GM19467 (cell line): ENCODE measurements around the gene TMEM81.

ENCODE experiments used
- ATAC-seq: cut with Tn5 transposase; IDR thresholded peaks from one replicate; pipeline ENCODE4 v1.9.1; 2021; ENCODE audit warnings: mild to moderate bottlenecking, moderate library complexity; ENCODE audit not compliant: unreplicated experiment

Gene TMEM81

DNA sequence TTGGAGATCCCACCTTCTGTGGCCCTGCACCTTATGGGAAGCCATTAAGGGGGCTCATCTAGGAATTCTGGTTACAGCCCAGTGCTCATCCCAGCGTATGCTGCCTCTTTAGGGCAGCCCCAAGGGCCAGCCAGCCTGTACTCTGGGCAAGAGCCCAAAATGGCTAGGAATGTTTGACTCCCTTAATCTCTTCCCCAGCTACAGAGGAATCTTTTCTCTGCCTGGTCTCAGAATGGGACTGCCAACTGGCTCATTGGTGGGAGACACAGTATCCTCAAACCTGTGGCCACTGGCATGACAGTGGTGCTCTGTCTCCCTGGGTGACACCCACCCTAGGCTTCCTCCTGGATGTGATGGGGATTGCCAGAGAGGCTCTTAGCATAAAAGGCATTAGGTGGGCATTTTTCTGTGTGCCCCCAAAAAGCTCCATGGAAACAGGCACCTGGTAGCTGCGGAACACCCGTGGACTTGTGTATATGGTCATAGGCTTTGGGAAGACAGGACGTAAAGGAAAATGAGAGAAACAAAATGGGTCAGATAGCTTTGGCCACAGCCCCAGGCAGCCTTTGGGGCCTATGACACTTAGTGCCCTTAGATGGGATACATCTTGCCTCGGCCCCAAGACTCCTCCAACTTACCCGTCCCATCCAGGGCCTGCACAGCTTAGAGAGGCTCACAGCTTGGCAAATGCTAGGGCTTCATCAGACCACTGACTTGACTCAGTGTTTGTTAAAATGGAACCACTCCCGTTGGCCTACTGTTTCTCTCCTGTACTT is 6.9 kb downstream of the TMEM81 start:
- no peak for ATAC-seq

DNA sequence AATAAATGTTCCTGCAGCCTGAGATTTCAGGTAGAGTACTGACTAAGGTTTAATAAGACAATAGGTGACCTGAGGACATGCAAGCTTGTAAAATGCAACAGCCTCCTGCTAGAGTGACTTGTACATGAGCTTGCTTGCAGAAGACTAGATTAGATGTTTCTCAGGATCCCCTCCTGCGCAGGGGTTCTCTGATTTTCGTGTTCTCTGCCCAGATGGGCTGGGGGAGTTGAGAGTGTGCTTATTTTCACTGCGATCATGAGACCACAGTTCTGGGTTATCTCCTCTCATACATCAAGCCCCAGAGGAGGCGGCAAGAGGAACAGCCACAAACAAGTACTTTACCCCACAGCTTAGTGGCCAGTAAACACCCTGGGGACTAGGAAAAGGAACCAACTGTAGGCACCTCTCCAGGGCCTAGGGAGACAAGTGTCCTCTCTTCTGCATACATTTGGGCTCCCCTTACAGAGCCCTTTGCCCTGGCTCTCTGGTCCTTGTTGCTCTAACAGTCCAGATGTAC is 8.0 kb downstream of the TMEM81 start:
- ATAC-seq, result no peak

DNA sequence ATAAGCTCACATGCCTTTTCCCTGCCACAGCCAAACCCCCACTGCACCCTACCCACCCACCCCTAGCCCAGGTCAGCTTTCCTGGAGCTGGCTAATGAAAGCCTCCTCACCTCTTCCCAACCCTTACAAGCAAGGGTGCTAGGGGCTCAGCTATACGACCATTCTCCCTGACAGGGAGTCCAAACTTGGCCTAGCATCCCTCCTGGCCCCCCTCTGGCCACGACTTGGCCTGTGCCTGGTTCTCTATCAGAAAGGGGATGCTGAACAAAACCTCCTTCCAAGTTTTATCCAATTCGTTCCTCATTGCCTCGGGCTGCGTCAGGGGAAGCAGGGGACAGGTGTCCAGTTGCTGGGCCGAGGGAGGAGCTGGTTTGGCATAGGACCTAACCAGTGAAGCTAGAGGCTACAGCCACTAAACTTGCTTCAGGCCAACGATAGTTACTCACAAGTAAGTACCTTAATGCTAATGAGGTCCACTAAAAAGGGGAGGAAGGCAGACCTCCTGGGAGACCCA is 8.6 kb downstream of the TMEM81 start:
- no peak for ATAC-seq

DNA sequence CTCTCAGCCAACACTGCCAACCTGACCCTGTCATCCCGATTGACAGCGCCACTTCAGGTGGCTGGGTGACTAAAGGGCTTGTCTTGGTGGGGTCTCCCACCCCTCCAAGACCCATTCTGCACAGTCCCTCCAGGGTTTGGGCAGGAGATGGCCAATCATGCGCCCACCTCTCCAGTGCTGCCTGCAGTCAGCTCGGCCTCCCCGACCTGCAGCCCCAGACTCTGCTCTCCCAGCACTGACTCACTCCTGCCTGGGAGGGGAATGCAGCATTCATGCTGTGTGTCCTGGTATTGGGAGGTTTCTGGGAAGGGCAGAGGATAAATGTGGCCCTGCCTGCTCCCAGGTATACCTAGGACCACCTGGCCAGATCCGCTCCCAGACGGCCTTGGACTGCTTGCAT is 9.7 kb downstream of the TMEM81 start:
- ATAC-seq, result no peak

DNA sequence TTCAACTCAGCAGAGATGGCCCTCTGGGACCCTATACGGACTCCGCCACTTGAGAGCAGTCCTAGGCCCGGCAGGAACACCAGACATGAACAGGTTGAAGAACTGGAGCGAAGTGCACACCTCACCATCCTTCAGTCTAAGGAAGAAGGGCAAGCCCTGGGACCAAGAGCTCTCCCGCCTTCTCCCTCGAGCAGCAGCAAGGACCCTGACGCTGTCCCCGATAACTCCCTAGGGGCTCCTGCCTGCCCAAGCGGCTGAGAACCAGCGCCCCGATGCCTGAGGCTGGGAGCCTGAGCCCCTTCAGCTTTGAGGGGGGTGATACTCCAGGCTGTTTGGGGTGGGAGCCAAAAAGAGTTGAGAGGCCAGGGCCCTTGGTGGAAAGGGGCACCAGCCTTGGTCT is 10.2 kb downstream of the TMEM81 start:
- ATAC-seq, result no peak

DNA sequence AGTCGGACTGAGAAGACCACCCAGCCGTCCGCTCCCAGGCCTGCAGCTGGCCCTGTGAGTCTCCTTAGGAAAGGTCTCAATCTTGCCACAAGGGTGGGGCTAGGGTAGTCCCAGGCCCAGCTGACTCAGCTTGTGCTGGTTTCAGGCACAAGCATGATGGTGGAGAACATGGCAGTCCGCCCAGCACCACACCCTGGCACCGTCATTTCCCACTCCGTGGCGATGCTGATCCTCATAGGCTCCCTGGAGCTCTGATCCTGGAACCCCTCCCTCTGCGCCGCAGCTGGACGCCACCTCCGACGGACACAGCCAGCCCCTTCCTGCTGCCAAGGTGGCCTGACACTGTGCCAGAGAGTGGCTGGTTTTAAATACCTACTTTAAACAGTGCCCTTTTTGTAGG is 10.7 kb downstream of the TMEM81 start:
- no peak for ATAC-seq

DNA sequence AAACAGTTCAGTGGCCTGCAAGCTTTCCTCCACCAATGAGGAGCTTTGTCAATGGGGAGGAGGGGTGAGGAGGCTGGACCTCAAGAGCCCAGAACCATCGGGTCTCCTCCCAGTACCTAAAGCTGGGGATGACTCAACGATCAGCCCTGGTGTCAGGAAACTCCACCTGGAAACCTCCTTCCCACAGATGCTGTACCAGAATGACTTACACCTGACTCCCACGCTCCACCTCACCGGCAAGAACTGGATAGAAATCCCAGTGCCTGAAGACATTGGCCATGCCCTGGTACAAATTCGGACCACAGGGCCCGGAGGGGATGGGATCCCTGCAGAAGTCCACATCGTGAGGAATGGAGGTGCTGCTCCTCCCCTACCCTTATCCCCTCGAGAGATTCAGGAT is 11.4 kb downstream of the TMEM81 start:
- ATAC-seq, result no peak

DNA sequence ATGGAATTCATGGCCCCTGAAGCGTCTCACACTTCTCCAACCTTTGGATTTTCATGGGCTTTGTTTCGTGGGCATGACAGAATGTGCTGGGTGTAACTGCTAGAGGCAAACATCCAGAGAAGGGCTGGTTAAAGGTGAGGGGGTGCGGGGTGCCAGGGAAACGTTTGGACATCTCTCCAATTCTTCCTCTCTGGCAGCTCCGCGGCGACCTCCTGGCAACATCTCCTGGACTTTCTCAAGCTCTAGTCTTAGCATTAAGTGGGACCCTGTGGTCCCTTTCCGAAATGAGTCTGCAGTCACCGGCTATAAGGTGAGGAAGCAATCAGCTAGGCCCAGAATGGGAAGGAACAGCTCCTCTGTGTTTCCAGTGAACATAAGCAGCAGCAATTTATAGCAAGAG is 12.0 kb downstream of the TMEM81 start:
- no peak for ATAC-seq

DNA sequence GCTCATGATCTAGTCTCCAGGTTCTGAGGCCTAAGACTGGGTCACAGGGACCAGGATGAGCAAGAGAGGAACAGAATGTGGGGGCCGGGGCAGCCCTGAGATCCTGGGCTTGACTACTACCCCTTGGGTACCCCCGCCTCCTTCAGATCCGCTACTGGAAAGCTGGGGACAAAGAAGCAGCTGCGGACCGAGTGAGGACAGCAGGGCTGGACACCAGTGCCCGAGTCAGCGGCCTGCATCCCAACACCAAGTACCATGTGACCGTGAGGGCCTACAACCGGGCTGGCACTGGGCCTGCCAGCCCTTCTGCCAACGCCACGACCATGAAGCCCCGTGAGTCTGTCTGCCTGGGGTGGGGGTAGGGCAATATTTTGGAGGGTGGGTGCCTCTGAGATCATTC is 12.5 kb downstream of the TMEM81 start:
- no peak for ATAC-seq

DNA sequence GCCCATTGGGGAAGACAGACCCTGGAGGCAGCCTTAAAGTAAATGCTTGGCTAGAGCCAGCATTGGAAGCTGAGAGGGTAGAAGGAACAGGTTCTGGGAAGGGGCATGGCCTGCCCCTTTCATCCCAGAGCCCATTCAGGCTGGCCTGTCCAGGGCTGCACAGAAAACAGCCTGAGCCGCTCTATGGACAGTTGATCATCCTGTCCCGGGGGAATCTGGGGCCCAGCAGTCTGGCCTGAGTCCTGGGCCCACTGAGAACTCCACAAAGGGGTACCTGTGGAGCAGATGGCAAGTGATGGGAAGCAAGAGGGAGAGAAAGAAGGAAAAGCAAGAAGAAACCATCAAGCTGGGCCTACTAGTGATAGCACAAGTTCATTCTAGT is 13.2 kb downstream of the TMEM81 start:
- no peak for ATAC-seq

DNA sequence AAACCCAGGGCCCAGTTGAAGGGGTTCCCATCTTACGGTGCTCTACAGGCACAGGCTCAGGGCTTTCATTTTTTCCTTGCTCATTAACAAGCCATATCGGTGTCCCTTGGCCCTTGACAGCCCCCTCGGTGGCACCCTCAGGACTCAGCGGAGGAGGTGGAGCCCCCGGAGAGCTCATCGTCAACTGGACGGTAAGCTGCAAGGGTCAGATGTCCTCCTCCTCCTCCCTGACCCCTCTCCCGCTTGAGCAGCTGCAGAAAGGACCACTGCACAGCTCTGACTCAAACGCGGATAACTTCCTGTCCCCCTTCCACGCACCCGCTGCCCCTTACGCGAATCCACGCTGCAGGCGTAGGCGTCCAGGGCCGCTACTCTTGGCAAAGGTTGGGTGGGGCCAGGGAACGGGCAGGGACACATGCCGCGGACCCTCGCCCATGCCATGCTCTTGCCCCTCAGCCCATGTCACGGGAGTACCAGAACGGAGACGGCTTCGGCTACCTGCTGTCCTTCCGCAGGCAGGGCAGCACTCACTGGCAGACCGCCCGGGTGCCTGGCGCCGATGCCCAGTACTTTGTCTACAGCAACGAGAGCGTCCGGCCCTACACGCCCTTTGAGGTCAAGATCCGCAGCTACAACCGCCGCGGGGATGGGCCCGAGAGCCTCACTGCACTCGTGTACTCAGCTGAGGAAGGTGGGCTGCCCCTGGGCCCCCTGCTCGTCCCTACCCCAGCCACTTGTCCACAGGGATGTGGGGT is 14.7 kb downstream of the TMEM81 start:
- no peak for ATAC-seq

DNA sequence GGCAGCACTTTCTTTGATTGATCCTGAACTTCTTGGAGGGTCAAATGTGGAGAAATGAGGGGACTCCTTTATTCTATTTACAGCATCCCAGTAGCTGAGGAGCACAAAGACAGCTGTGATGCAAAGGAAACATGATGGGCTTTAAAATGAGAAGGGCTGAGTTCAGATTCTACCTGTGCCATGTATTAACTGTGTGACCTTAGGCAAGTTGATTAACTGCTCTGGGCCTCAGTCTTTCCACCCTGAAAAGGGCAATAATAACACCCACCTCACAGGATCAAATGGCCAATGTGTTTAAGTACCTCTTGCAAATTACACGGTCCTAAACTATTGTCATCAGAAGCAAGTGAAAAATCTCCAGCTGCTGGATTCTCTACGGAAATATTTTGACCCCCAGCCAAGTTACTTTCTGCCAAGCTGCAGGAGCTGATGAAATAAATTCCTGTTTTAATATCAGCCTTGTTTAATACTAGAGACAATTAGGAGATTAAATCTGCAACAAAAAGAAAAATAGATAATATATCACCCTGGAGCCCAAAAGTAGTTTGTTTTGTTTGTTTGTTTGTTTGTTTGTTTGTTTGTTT is 15.7 kb downstream of the TMEM81 start:
- no peak for ATAC-seq

DNA sequence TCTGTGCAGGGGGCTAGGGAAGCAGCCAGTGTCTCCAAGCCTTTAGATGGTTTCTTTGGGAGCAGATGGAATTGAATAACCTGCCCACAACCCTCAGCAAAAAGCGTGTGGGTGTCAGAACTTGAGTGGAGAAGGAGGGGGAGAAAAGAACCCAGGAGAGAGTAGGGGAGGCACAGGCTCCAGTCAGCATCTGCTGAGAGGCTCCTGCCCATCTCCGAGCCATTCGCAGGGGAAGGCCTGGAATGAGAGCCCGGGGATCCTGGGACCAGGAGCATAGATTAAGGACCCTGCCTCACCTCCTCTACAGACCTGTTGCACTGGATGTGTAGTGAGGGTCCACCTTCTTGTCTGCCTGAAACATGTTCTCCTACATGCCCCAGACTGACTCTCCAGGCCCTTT is 16.3 kb downstream of the TMEM81 start:
- no peak for ATAC-seq

DNA sequence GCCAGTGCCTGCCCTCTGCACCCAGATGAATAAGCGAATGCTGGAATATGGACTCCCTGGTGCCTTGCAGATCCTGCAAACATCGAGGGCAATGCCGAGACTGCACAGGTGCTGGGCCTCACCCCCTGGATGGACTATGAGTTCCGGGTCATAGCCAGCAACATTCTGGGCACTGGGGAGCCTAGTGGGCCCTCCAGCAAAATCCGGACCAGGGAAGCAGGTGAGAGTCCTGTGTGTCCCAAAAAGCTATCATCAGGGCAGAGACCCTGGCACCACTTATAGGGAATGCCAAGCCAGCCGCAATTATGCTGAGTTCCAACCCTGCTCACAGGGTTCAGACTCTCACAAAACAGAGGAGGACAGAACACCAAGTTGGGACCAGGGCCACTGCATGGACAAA is 17.2 kb downstream of the TMEM81 start:
- no peak for ATAC-seq

DNA sequence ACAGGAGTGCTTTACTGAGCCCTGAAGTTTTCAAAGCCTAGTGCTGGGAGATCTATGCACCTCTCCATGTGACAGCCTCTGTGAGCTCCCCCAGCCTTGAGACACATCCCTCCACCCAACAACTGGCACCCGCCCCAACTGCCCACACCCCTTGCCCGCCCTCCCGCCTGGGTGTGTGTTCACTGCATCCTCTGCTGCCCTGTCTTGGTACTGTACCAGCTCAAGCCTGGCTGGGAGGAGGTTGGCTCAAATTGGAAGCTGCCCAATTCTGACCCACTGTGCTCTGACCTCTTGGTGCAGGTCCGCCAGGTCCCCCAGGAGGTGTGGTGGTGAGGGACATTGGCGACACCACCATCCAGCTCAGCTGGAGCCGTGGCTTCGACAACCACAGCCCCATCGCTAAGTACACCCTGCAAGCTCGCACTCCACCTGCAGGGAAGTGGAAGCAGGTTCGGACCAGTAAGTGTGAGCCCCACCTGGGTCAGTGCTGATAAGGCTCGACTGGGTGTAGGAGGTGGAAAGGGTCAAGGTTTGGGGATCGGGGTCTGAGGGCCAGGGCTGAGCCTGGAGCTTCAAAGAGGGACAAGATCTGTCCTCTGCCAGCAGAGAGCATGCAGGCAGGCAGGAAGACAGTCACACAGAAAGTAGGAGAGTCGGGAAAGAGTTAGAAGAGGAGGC is 18.0 kb downstream of the TMEM81 start:
- ATAC-seq, result no peak

DNA sequence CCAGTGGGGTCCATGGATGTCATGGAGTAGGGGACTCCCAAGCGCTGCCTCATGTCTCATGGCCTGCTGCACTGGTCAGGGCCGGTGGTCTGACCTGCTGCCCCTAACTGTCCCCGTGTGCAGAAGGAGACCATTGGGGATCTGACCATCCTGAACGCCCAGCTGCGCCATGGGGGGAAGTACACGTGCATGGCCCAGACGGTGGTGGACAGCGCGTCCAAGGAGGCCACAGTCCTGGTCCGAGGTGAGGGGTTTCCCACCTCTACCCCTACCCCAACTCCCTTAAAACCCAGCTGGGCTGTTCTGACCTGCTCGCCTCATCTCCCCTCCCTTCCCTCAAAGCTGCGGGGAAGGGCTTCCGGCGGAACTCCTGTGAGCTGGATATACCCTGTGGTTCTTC is 18.6 kb downstream of the TMEM81 start:
- no peak for ATAC-seq

DNA sequence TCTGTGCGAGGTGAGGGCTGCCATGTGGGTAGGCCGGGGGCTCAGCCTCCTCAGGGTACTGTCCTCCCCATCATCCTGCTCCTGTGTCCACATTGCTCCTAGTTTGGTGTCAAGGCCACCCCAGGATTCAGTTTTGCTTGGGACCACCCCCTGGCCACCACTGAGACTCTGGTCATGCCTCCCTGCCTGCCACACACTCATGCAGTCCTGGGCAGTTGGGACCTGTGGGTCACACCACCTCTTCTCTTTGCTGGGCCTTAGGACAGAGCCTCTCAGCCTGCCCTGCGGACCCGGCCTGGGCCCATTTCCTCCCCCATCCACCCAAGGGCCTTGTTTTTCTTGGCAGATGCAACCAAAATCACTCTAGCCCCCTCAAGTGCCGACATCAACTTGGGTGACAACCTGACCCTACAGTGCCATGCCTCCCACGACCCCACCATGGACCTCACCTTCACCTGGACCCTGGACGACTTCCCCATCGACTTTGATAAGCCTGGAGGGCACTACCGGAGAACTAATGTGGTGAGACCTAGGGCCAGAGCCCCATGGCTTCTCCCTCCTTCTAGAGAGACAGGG is 19.4 kb downstream of the TMEM81 start:
- ATAC-seq, result no peak

DNA sequence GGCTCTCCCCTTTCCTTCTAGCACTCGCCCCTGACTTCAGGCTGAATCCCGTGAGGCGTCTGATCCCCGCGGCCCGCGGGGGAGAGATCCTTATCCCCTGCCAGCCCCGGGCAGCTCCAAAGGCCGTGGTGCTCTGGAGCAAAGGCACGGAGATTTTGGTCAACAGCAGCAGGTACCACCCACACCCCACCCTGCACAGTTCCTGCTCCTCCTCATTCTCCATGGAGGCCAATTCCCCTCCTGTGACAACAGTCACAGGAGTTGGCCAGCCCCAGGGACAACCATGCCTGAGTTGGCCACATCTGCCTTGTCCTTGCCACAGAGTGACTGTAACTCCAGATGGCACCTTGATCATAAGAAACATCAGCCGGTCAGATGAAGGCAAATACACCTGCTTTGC is 20.0 kb downstream of the TMEM81 start:
- no peak for ATAC-seq

DNA sequence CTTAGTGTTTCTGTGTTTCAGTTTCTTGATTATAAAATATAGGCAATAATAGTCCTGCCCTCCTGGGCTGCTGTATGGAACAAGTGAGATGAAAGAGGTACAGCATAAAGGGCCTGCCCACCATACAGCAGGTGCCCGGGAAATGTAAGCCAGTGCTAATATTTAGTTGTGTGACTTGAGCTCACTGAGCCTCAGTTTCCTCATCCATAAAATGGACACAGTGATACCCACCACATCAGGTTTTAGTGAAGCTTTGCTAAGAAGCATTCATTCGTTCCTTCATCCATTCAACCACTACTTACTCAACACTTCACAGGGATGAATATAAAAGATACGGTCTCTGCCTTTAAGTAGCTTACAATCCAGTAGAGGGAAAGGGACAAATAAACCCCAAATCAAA is 21.4 kb downstream of the TMEM81 start:
- no peak for ATAC-seq

DNA sequence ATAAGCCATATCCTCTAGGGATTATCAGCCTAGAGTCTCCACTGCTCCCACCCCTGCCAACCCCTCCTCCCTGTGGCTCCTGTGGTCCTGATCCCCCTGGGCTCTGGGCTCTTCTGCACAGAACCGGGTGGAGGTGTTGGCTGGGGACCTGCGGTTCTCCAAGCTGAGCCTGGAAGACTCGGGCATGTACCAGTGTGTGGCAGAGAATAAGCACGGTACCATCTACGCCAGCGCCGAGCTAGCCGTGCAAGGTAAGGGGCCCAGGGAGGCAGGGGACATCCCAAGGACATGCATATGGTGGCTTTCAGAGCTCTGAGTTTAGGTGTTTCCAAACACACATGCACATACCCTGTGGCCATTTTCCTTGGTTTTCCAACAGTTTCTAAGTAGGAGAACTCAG is 21.9 kb downstream of the TMEM81 start:
- ATAC-seq, result no peak

DNA sequence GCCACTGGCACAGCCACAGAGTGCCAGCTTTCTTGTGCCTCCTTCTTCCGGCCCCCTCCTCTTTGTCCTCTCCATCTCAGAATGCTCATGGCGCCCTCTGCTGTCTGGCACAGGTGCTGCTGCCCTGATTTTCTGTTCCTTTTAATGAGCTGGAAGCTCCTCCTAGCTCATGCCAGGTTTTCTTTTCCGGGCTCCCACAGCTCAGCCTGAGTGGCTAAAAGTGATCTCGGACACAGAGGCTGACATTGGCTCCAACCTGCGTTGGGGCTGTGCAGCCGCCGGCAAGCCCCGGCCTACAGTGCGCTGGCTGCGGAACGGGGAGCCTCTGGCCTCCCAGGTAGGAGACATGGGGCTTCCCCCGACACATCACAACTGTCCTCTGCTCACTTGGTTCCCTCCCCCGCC is 22.6 kb downstream of the TMEM81 start:
- no peak for ATAC-seq
